Epithelial cell of proximal tubule (primary cell): ENCODE measurements around the gene CAMSAP3. TPM values are rescaled to one million over a fixed set of nuclear protein-coding genes. Genes with fewer than 3 reads are reported as not detected.

Source experiments
- DNase-seq: peaks from one replicate; pipeline ENCODE4 v3.0.0-alpha.2; 2011; ENCODE audit warnings: low read depth
- H3K4me3 ChIP-seq: 2 replicates; pipeline ENCODE4 v1.5.1; 2011; ENCODE audit warnings: low read depth, mild to moderate bottlenecking, low read length
- CTCF ChIP-seq: conservative IDR thresholded peaks from 2 replicates; pipeline ENCODE4 v1.5.1; 2012; ENCODE audit warnings: low read depth, mild to moderate bottlenecking, low read length
- total RNA-seq: library from RNA; depleted of rRNA; stranded (reverse); fragments of >200 nt; gene quantifications from 2 replicates; pipeline ENCODE4 v1.2.3, GENCODE V29; 2015

Gene CAMSAP3
- total RNA-seq, 1 donor from 2014 or later: 12.4 TPM

- no peak overlapping the region for H3K4me3 ChIP-seq
- no peak for DNase-seq
- no peak for TF ChIP-seq CTCF
Measured at GRCh38 chr19:7662657-7663056, 67.0 kb downstream of the CAMSAP3 start.

- no peak for TF ChIP-seq CTCF
Measured at GRCh38 chr19:7663706-7664105, 68.0 kb downstream of the CAMSAP3 start.

DNA sequence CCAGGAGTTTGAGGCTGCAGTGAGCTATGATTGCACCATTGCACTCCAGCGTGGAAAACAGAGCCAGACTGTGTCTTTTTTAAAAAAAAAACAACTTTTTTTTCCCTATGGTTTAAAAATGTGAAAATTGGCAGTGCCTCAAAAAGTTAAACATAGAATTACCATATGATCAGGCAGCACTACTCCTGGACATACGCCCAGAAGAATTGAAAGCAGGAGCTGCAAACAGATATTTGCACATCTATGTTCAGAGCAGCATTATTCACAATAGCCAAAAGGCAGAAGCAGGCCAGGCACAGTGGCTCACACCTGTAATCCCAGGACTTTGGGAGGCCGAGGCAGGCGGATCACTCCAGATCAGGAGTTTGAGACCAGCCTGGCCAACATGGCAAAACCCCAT, 69.4 kb downstream of the CAMSAP3 start:
- TF ChIP-seq CTCF: no peak
- DNase-seq: no peak
- H3K4me3 ChIP-seq: no peak overlapping the region

More at GRCh38 chr19:7663706-7664105, 68.0 kb downstream of the CAMSAP3 start:
- H3K4me3 ChIP-seq: no peak overlapping the region
- DNase-seq: no peak

Other genes starting within 250 kb of the CAMSAP3 start
- gene ARHGEF18, start 246.9 kb upstream of the CAMSAP3 start, total RNA-seq: 61.5 and 63.2 TPM in 2 replicates
- 1.6 and 6.2 TPM in 2 replicates for gene PEX11G, start 106.8 kb upstream of the CAMSAP3 start, total RNA-seq
- gene ZNF358, start 79.8 kb upstream of the CAMSAP3 start, total RNA-seq: 29.5 and 80.8 TPM in 2 replicates
- 3.6 and 8.7 TPM in 2 replicates for gene MCOLN1, start 73.2 kb upstream of the CAMSAP3 start, total RNA-seq
- gene PNPLA6, start 60.1 kb upstream of the CAMSAP3 start, total RNA-seq: 123 and 129 TPM in 2 replicates
- gene XAB2, start 33.7 kb downstream of the CAMSAP3 start, total RNA-seq: 44.1 and 47.9 TPM in 2 replicates
- gene PET100, start 33.9 kb downstream of the CAMSAP3 start, total RNA-seq: 33.9 and 62.7 TPM in 2 replicates
- gene PCP2, start 37.9 kb downstream of the CAMSAP3 start, total RNA-seq: not detected in 2 replicates
- 49.4 and 51.2 TPM in 2 replicates for gene STXBP2, start 41.2 kb downstream of the CAMSAP3 start, total RNA-seq
- gene RETN, start 73.2 kb downstream of the CAMSAP3 start, total RNA-seq: not detected in 2 replicates
- not detected in 2 replicates for gene MCEMP1, start 81.2 kb downstream of the CAMSAP3 start, total RNA-seq
- 110 and 158 TPM in 2 replicates for gene TRAPPC5, start 85.0 kb downstream of the CAMSAP3 start, total RNA-seq
- gene FCER2, start 106.3 kb downstream of the CAMSAP3 start, total RNA-seq: not detected in 2 replicates
- not detected in 2 replicates for gene CLEC4G, start 136.2 kb downstream of the CAMSAP3 start, total RNA-seq
- 0.12 TPM in 1 of 2 replicates, not detected in the other for gene CD209, start 151.7 kb downstream of the CAMSAP3 start, total RNA-seq
- gene CLEC4M, start 167.4 kb downstream of the CAMSAP3 start, total RNA-seq: not detected in 2 replicates
- 6.1 and 9.3 TPM in 2 replicates for gene EVI5L, start 234.4 kb downstream of the CAMSAP3 start, total RNA-seq